ENCODE measurements around the gene ENG. TPM values are rescaled to one million over a fixed set of nuclear protein-coding genes. Genes with fewer than 3 reads are reported as not detected.

ENG gene
- total RNA-seq, 1 experiment from 2014 or later: 46.1 TPM

DNA sequence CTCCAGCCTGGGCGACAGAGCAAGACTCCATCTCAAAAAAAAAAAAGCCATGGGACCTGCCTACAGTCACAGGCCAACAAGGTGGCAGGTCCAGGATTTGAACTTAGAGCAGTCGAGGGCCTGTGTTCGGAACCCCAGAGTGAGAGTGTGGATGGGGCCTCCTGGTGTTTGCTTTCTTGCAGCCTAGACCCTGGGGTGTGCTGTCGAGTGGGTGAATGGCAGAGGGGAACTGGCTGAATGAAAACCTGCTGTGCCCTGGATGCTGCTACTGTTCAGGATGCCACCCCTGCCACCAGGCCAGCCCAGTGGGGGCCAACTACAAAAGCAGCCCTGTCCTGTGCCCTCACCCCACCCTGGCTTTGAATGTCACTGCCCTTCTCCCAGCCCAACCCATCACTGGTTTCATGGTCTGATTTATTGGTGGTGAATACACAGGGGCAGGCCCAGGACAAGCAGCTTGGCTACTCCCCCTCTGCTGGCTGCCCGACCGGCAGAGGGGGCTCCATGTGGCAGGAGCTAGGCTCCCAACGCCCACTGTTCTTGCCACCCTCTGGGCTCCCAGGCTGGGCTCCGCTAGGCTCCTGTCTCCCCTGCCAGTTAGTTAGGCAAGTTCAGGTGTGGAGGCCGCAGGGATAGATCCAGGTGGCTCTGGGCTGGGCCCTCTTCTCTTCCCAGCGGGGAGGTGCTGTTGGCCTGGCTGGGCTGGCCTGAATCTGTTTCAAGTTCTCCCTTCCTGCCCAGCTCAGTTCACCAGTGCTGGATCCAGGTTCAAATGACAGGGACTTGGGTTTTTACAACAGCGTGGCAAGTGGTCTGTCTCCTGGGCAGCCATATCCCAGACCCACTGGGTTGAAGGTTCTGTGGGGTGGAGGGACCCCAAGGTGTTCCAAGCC lies 39.6 kb downstream of the ENG start:
- DNase-seq (ENCODE audit: low read depth): no peak

DNA sequence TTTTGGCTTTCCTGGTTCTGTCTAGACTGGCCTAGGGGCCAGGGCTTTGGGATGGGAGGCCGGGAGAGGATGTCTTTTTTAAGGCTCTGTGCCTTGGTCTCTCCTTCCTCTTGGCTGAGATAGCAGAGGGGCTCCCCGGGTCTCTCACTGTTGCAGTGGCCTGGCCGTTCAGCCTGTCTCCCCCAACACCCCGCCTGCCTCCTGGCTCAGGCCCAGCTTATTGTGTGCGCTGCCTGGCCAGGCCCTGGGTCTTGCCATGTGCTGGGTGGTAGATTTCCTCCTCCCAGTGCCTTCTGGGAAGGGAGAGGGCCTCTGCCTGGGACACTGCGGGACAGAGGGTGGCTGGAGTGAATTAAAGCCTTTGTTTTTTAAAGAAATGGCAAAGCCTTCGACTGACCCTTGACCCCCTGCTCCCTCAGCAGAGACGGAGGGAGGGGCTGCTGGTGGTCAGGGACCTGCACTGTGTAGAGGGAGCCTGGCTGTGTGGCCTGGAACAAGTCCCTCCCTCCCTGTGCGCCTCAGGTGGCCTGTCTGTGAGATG lies 40.7 kb downstream of the ENG start:
- DNase-seq (ENCODE audit: low read depth): no peak

DNA sequence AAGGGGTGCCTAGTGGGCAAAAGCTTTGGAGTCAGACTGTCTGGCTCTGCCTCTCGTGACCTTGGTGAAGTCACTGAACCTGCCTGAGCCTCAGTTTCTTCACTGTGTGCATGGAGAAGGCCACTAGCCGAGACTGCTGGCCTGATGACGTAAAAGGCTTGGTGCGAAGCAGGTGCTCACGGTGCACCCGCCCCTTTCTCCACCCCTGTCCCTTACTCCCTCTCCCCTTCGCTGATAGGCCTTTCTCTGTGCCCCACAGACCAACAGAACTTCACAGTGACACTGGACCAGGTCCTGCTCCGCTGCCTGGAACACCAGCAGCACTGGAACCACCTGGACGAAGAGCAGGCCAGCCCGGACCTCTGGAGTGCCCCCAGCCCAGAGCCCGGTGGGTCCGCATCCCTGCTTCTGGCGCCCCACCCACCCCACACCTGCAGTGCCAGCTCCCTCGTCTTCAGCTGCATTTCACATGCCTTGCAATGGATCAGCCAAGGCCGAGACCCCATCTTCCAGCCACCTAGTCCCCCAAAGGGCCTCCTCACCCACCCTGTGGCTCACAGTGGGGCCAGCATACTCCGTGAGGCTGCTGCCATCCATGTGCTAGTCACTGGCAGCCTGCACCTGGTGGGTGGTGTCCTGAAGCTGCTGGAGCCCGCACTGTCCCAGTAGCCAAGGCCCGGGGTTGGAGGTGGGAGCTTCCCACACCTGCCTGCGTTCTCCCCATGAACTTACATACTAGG lies 41.4 kb downstream of the ENG start:
- DNase-seq (ENCODE audit: low read depth): no peak

DNA sequence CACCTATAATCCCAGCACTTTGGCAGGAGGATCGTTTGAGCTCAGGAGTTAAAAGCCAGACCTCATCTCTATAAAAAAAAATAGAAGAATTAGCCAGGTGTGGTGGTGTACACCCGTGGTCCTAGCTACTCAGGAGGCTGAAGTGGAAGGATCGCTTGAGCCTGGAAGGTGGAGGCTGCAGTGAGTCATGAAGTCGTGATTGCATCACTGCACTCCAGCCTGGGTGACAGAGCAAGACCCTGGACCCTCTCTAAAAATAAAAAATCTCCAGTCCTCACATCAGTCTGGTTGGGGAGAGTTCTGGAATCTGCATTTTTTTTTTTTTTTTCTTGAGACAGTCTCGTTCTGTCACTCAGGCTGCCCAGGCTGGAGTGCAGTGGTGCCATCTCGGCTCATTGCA lies 42.4 kb downstream of the ENG start:
- no peak for DNase-seq (ENCODE audit: low read depth)

DNA sequence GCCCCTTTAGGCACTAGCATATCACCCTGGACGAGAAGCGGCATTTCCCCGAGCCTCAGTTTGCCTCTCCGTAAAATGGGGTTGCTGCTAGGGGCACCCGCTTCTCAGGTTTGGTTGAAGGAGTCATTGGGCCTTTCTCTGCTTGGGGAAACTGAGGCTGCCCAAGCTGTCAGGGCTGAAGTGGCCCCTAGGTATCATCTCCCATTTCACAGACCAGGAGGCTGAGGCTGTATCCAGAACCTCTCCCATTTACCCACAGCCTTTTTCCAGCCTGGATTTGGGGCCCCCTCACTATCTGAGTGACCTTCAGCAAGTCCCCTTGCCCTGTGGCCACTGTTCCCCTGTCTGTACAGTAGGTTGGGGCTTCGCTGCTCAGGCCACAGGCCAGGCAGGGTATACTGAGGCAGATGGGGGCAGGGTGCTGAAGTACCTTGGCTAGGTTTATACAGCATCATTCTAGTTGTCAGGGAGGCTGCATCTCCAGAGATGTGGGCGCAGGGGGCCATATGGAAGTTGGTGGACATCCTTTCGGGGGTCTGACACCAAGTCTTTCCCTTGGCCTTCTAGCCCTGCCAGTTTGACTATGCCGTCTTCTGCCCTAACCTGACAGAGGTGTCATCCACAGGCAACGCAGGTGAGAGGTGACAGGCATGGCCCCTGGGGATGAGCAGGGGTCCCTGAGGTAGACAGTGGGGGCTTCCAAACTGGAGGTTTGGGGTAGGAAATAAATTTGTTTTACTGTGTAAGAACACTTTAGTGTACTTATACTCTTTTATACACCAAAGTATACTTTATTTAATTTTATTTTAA lies 43.9 kb downstream of the ENG start:
- no peak for DNase-seq (ENCODE audit: low read depth)

DNA sequence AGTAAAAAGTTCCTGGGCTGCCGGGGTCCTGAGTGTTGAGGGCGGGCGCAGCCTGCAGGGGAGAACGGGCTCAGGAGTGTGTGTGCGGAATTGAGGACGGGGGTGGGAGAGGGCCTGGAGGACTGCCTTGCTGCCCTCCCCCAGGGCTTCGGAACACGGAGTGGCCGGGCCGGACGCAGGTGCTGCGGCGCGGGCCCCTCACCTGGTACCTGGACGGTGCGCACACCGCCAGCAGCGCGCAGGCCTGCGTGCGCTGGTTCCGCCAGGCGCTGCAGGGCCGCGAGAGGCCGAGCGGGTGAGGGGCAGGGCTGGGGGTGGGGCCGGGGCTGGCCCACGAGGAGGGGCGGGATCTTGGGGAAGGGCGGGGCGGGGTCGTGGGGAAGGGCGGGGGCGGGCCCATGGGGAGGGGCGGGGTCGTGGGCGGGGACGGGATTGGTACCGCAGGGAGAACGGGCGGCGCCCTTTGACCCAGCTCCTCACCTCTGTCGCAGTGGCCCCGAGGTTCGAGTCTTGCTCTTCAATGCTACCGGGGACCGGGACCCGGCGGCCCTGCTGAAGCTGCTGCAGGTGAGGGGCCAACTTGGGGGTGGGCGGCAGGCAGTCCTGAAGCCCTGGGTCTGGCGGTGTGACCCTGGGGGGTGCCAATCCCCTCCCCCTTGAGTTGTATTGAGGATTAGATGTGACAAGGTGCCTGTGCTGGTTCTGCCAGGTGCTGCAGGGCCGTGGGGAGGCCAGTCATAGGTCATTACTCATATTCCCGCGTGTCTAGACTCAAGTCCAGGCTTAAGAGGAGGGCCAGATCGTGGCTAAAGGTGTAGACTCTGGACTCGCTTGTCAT lies 44.7 kb downstream of the ENG start:
- no peak for DNase-seq (ENCODE audit: low read depth)

DNA sequence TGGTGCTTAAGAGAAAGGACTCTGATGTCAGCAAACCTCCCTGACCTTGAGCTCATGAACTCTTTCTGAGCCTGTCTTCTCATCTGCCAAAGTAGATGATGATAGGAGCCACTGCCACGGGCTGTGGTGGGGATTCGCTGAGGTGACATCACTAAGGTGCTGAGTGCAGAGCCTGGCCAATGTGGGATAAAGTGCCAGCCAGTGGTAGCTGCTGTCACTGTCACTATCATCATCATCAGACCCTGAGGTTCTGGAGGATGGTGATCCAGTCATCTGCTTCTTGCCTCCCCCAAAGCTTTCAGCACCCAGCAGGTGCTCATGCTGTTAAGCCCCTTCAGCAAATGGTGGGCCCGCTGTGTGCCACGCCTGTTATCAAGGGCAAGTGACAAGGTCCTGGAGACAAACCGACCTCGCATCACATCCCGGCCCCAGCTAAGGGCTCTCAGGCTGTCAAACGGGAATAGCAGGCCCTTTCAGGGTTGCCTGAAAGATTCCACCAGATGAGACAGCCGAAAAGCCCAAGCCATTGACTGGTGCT lies 45.4 kb downstream of the ENG start:
- no peak for DNase-seq (ENCODE audit: low read depth)

DNA sequence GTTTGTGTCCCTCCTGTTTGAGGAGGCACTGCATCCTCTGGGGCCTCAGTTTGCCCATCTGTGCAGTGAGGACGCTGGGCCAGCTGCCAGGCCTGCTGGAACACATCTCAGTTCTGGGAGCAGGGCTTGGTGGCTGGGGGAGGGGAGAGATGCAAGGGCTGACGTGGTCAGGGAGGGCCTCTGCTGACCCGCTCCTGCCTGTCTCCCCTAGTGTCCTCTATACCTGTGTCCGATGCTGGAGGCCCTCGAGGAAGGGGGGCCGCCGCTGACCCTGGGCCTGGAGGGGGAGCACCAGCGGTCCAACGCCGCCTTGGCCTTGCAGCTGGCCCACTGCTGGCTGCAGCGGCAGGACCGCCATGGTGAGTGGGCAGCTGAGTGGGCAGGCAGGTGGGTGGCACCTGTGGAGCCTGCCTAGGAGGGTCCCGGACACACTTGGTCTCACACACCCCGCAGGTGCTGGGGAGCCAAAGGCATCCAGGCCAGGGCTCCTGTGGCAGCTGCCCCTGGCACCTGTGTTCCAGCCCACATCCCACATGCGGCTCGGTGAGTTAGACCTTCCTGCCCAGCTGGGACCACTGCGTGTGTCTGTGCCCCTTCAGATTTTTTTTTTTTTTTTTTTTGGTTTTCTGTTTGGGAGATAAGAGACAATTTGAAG lies 46.0 kb downstream of the ENG start:
- no peak for DNase-seq (ENCODE audit: low read depth)

DNA sequence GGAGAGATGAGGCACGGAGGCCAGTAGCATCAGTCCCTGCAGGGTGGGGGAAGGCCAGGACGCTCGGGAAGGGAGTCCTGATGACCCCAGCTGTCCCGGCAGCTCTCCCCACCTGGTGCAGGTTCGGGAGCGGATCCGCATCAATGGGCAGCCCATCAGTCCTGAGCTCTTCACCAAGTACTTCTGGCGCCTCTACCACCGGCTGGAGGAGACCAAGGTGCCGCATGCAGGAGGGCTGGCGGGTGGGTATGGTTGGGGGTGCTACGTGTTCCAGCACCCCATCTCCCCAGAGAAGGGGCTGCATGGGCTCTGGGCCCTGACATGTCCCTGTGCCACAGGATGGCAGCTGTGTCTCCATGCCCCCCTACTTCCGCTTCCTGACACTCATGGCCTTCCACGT lies 47.6 kb downstream of the ENG start:
- DNase-seq (ENCODE audit: low read depth): no peak

DNA sequence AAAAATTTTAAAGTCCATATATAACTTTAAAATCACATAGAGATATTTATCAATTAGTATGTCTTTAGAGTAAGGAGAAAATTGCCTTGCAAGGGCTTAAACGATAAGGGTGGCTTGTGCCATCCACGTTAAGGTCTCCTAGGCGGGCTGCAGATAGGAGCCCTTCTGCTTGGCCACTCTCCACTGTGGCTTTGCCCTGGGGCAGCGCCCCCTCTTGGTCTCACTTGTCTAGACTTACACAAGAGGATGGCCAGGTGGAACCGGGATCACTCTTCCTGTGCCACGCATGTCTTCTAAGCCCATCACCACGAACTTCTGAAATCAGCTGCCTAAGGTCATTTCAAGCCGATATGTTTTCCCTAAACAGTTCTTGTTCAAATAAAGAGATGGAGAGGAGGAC lies 48.8 kb downstream of the ENG start:
- no peak for DNase-seq (ENCODE audit: low read depth)

DNA sequence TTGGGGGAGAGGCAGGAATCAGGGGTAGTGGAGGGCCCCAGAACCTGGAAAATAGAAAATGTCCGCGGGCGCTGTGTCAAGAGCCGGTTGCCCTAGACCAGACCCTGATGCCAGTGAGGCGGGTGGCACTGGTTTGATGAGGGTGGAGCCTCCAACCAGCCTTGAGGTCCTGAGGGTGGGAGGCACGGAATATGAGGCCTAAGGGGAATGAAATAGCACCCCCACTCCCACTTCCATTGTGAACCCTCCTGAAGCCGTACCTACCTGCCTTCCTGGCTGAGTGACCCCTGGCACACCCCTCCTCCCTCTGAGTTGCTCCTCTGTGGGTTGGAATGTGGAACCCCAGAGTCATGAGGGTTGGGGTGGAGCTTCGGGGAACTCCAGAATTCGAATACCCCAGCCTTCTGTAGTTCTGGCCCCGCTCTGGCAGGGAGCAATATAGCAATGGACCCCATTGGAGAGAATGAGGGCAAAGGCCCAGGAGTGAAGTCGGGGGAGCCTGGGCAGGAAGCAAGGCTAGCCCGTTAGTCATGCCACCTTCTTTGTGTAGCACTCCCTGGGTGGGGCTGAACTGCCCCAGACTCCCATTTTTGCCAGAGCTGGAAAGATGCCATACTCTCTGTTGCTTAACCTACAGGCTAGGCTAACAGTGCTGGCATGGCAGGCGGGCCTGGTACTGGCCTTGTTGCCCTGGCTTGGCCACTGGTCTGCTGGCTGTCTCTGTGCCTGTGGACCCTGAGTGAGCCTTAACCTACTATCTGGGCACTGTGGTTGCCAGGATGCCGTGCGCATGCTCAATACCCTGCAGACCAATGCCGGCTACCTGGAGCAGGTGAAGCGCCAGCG lies 50.7 kb downstream of the ENG start:
- DNase-seq (ENCODE audit: low read depth): peak; percentile 82

DNA sequence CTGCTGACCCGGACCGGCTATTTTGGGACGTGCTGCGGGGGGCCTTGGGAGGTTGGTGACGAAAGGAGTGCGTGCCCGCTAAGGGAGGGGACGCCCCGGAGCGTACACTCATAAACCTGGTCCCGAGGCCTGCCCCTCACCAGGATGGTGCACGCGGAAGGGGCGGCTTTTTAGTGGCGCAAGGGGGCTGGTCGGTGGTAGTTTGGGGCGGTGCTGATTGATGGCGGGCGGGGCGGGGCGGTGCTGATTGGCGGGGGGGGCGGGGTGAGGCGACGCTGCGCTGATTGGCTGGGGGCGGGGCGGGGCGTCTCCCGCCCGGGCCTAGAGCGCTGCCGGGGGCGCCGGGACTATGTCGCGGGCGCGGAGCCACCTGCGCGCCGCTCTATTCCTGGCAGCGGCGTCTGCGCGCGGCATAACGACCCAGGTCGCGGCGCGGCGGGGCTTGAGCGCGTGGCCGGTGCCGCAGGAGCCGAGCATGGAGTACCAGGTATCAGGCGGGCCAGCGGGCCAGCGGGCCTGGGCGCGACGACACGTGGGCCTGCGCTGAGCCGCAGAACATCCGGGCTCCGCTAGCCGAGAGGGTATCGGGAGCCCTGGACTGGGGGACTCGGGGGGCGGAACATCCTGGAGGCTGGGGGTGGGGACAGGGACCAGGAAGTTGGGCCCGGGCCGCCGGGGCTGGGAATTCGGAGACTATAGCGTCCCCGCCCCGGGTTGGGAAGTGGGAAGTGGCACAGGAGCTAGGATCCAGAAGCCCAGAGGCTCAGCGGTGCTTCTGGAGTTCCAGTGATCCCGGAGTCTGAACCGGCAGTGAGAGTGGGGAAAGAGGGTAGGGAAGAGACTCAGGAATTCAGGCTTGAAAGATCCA lies 51.6 kb downstream of the ENG start, which contains the start of gene FPGS:
FPGS (plus strand) TSS at position 307 of the 868 bp plus-strand sequence; CDS start at position 350, 43 bp downstream.
- DNase-seq (ENCODE audit: low read depth): peak; percentile 89

DNA sequence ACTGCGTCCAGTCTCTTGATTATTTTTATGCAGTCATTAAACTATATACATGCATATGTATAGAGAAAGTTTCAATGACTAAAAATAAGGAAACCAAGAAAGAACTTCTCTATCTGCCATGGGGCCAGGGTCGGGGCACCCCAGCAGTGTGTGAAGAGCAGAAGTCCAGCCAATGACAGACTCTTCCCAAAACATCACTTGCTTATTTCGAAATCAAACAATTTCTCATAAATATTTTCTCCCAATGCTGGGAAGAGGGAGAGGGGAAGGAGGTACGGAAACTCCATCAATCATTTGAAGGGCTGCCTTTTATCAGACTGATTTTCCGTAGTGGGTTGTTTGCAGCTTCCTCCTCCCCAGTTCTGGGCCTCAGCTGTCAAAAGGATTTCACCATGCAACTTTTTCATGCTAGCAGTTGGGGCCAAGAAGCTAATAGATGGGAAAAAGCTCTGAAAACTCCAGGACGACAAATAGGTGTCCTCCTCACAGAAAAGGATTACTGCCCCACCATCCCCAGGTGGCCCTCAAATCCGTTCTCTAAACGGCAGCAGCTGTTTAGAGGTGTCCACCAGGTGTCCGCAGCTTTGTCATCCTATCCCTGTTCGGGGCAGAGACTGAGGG lies 52.4 kb downstream of the ENG start:
- no peak for DNase-seq (ENCODE audit: low read depth)

DNA sequence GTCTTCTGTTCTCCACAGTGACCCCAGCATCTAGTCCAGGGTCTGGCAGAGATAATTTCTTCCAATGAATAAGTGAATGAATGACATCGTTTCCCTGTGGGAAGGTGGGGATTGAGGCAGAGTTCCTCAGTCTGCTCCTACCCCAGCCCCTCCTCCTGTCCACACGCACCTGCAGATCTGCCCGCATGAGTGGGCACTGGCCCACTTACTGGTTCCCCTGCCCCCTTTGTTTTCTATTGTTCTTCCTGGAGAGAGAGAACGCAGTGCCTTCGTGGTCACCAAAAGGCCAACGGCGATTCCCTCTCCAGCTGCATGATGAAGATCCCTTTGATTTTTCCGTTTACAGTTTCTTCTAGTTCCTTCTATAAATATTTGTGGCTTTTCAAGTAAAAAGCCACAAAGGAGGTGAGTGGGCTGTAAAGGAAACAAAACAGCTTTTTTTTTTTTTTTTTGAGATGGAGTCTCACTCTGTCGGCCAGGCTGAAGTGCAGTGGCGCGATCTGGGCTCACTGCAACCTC lies 57.5 kb downstream of the ENG start:
- peak; percentile 90 for DNase-seq (ENCODE audit: low read depth)

DNA sequence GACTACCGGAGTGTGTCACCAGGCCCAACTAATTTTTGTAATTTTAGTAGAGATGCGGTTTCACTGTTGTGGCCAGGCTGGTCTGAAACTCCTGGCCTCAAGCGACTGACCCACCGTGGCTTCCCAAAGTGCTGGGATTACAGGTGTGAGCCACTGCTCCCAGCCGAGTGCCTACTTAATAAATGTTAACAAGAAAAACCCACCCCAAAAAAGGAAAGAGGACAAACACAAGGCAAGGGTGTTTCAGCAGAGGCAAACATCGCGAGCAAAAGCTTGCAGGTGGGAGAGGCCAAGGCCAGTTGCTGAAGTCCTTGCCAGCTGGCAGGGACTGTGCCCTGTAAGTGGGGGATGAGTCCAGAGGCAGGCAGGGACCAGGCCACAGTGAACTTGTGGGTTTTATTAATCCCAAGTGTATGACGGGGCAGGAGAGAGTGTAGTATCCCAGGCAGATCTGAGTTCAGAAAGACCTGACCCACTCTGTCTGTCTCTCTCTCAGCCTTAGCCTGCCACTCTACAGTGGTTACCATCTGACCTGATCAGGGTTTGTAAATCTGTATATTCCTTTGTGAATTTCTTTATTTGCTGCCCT lies 58.1 kb downstream of the ENG start:
- DNase-seq (ENCODE audit: low read depth): peak; percentile 93

DNA sequence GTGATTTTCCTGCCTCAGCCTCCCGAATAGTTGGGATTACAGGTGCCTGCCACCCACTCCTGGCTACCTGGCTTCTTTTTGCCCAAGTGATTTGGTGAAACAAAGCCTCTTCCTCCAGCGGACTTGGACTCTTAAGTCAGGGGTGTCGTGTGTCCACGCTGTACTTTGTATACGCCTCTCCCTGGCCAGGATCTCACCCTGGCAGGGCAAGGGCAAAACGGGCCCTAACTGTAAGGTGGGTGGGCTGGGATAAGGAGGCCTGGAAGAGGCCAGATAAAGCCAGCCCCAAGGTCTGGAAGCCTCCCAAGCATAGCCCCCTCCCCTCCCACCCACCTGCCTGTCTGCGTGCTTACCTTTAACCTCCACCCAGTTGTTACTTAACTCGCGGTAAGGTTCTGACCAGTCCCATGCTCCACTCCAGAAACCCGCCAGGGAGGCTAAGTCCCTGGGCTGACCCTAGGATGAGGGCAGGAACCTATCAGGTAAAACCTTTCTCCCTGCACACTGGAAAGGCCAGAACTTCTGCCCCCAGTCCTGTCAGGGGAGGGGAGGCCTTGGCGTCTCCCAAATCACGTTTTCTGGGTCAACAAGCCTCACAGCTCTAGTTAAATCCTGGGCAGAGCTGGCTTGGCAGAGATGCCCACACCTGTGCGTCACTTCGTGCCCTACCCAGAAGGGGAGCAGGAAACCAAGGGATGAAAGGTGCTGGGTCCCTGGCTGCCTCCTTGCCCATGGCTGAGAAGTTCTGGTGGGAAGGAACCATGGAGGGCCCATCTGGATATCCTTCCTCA lies 60.3 kb downstream of the ENG start:
- no peak for DNase-seq (ENCODE audit: low read depth)

Measured in M059J (cell line).